ENCODE data around the gene KMO.

Gene KMO

GRCh38 chr1:241542199-241542907 is 10.2 kb downstream of the KMO start:
- DNase-seq: no peak

GRCh38 chr1:241548008-241548407 is 15.8 kb downstream of the KMO start:
- no peak for DNase-seq

- DNase-seq: no peak
Measured at GRCh38 chr1:241550318-241550717, 18.1 kb downstream of the KMO start.

GRCh38 chr1:241551759-241552638 is 19.8 kb downstream of the KMO start:
- no peak for DNase-seq

- no peak for DNase-seq
Measured at GRCh38 chr1:241553886-241554592, 21.9 kb downstream of the KMO start.

- no peak for DNase-seq
Measured at GRCh38 chr1:241555526-241555925, 23.3 kb downstream of the KMO start.

- DNase-seq: no peak
Measured at GRCh38 chr1:241557031-241557430, 24.9 kb downstream of the KMO start.

GRCh38 chr1:241557551-241558193 is 25.5 kb downstream of the KMO start:
- no peak for DNase-seq

GRCh38 chr1:241560146-241560848 is 28.1 kb downstream of the KMO start:
- DNase-seq: no peak

GRCh38 chr1:241560849-241561187 is 28.6 kb downstream of the KMO start:
- no peak for DNase-seq

- no peak for DNase-seq
Measured at GRCh38 chr1:241569848-241570247, 37.7 kb downstream of the KMO start.

GRCh38 chr1:241574154-241574553 is 42.0 kb downstream of the KMO start:
- DNase-seq: no peak

GRCh38 chr1:241579434-241579833 is 47.3 kb downstream of the KMO start:
- no peak for DNase-seq

GRCh38 chr1:241582921-241583321 is 50.7 kb downstream of the KMO start:
- DNase-seq: no peak

GRCh38 chr1:241586905-241587512 is 54.8 kb downstream of the KMO start:
- no peak for DNase-seq

- DNase-seq: no peak
Measured at GRCh38 chr1:241589521-241589920, 57.3 kb downstream of the KMO start.

- no peak for DNase-seq
Measured at GRCh38 chr1:241590719-241591118, 58.5 kb downstream of the KMO start.

- DNase-seq: no peak
Measured at GRCh38 chr1:241591317-241591716, 59.1 kb downstream of the KMO start.

GRCh38 chr1:241591736-241592135 is 59.6 kb downstream of the KMO start:
- no peak for DNase-seq

GRCh38 chr1:241592273-241592958 is 60.2 kb downstream of the KMO start:
- no peak for DNase-seq

GRCh38 chr1:241593186-241593585 is 61.0 kb downstream of the KMO start:
- DNase-seq: no peak

All from cerebellar nuclear complex (tissue), 1 donor.